A673 (cell line): ENCODE measurements around the gene PGGHG.

Experiments
- CTCF ChIP-seq: fragments of 300-800, 200-600 bp; sonication (generic); conservative IDR thresholded peaks from 2 replicates; pipeline ENCODE4 v1.5.1; 2017; ENCODE audit warnings: low read depth, mild to moderate bottlenecking, antibody characterized with exemption, low read length, moderate library complexity, mixed read lengths
- EZH2 ChIP-seq: fragments of 200-600 bp; sonication (generic); IDR thresholded peaks from 2 replicates; pipeline ENCODE4 v1.6.1; 2017; ENCODE audit warnings: borderline replicate concordance, low read depth, mild to moderate bottlenecking, mixed read lengths, antibody characterized with exemption, low read length; ENCODE audit not compliant: poor library complexity, severe bottlenecking

- TF ChIP-seq EZH2: no peak
- no peak for TF ChIP-seq CTCF
These were observed 37.1 kb downstream of the PGGHG start for GRCh38 chr11:325796-326591.
